M059J (cell line): ENCODE measurements around the gene MED13L. TPM values are rescaled to one million over a fixed set of nuclear protein-coding genes. Genes with fewer than 3 reads are reported as not detected.
A peak's percentile ranks its signal among the peaks of the same experiment; 100 is the strongest.

Source experiments
- DNase-seq: peaks from one replicate; pipeline ENCODE4 v3.0.0-alpha.2; 2012; ENCODE audit warnings: low read depth
- total RNA-seq: library from RNA; depleted of rRNA; stranded (reverse); fragments of >200 nt; shearing (Covaris generic); gene quantifications from 2 replicates; pipeline ENCODE4 v1.2.3, GENCODE V29; 2014

Gene MED13L
- total RNA-seq, 1 experiment from 2014 or later = 53.0 TPM

GRCh38 chr12:115973968-115974724, 303.3 kb downstream of the MED13L start:
- DNase-seq = no peak

- DNase-seq = no peak
Measured at GRCh38 chr12:115973066-115973465, 304.4 kb downstream of the MED13L start.

- DNase-seq = no peak
Measured at GRCh38 chr12:115972241-115972640, 305.3 kb downstream of the MED13L start.

GRCh38 chr12:115968211-115968610, 309.3 kb downstream of the MED13L start:
- no peak for DNase-seq

GRCh38 chr12:115966376-115966775, 311.1 kb downstream of the MED13L start:
- no peak for DNase-seq

GRCh38 chr12:115964626-115965025, 312.9 kb downstream of the MED13L start:
- no peak for DNase-seq

GRCh38 chr12:115964214-115964613, 313.3 kb downstream of the MED13L start:
- DNase-seq = no peak

- DNase-seq = peak; percentile 21
Measured at GRCh38 chr12:115962216-115962615, 315.3 kb downstream of the MED13L start.

- peak; percentile 15 for DNase-seq
Measured at GRCh38 chr12:115960868-115961802, 316.4 kb downstream of the MED13L start.

GRCh38 chr12:115957686-115958290, 319.7 kb downstream of the MED13L start:
- DNase-seq = no peak

GRCh38 chr12:115956659-115957058, 320.8 kb downstream of the MED13L start:
- no peak for DNase-seq

- DNase-seq = no peak
Measured at GRCh38 chr12:115956236-115956635, 321.3 kb downstream of the MED13L start.

- no peak for DNase-seq
Measured at GRCh38 chr12:115953450-115953849, 324.0 kb downstream of the MED13L start.

- DNase-seq = no peak
Measured at GRCh38 chr12:115953031-115953430, 324.5 kb downstream of the MED13L start.

GRCh38 chr12:115950959-115951358, 326.5 kb downstream of the MED13L start:
- DNase-seq = no peak

- DNase-seq = no peak
Measured at GRCh38 chr12:115949675-115950074, 327.8 kb downstream of the MED13L start.

- no peak for DNase-seq
Measured at GRCh38 chr12:115947696-115948062, 329.8 kb downstream of the MED13L start.

GRCh38 chr12:115946867-115947695, 330.4 kb downstream of the MED13L start:
- DNase-seq = no peak

- DNase-seq = no peak
Measured at GRCh38 chr12:115946092-115946491, 331.4 kb downstream of the MED13L start.

GRCh38 chr12:115945491-115945885, 332.0 kb downstream of the MED13L start:
- DNase-seq = no peak

GRCh38 chr12:115944837-115945490, 332.5 kb downstream of the MED13L start:
- no peak for DNase-seq
